Measurements from ENCODE around the gene DNAJC12. TPM values are rescaled to one million over a fixed set of nuclear protein-coding genes. Genes with fewer than 3 reads are reported as not detected.
"Not testable (repeated sequence)": the region's sequence is repeated elsewhere in the genome, so short reads cannot be mapped to it uniquely, and the experiment has no call there.

The DNAJC12 gene
- total RNA-seq, 2 donors from 2014 or later, result 0.68 to 37.3 TPM

- ATAC-seq (peak in 1 of 2 donors; percentile 56), DNase-seq (ENCODE audit: low spot score in 2 of 2) (no peak)
- Mint-ChIP-seq H3K36me3 (no peaks in the 10 kb centered on the region), H3K9me3 (no peaks in the 10 kb centered on the region), H3K27ac (peak overlapping the region in 1 of 2 donors; percentile 56)
Measured at GRCh38 chr10:67783606-67784294, 54.2 kb downstream of the DNAJC12 start.

GRCh38 chr10:67782530-67782929, 55.5 kb downstream of the DNAJC12 start:
- no peak for DNase-seq (ENCODE audit: low spot score in 2 of 2)
- H3K9me3 Mint-ChIP-seq, result no peaks in the 10 kb centered on the region
- no peak for ATAC-seq
- H3K27ac Mint-ChIP-seq, result peak overlapping the region in 1 of 2 donors; percentile 56
- H3K36me3 Mint-ChIP-seq, result no peaks in the 10 kb centered on the region

- H3K27ac Mint-ChIP-seq, result no peak overlapping the region
- H3K9me3 Mint-ChIP-seq, result no peaks in the 10 kb centered on the region
- DNase-seq (ENCODE audit: low spot score in 2 of 2) (no peak), ATAC-seq (no peak)
- H3K36me3 Mint-ChIP-seq, result no peaks in the 10 kb centered on the region
Measured at GRCh38 chr10:67780759-67781538, 57.0 kb downstream of the DNAJC12 start.

- DNase-seq (ENCODE audit: low spot score in 2 of 2); H3K27ac Mint-ChIP-seq; ATAC-seq: not testable (repeated sequence)
Measured at GRCh38 chr10:67780204-67780621, 57.8 kb downstream of the DNAJC12 start.

GRCh38 chr10:67779465-67780203, 58.4 kb downstream of the DNAJC12 start:
- ATAC-seq, result peak; percentile 74
- H3K27ac Mint-ChIP-seq, result no peak overlapping the region
- H3K36me3 Mint-ChIP-seq, result no peaks in the 10 kb centered on the region
- DNase-seq (ENCODE audit: low spot score in 2 of 2), result peak in 1 of 2 donors; percentile 75
- no peaks in the 10 kb centered on the region for H3K9me3 Mint-ChIP-seq

More at GRCh38 chr10:67780204-67780621, 57.8 kb downstream of the DNAJC12 start:
- H3K9me3 Mint-ChIP-seq, H3K36me3 Mint-ChIP-seq: not testable (repeated sequence)

- Mint-ChIP-seq H3K9me3 (no peaks in the 10 kb centered on the region), H3K27ac (no peak overlapping the region), H3K36me3 (no peaks in the 10 kb centered on the region)
- ATAC-seq, result no peak
- DNase-seq (ENCODE audit: low spot score in 2 of 2), result no peak
Measured at GRCh38 chr10:67776371-67776770, 61.6 kb downstream of the DNAJC12 start.

GRCh38 chr10:67775279-67775678, 62.7 kb downstream of the DNAJC12 start:
- H3K27ac Mint-ChIP-seq, result no peak overlapping the region
- H3K9me3 Mint-ChIP-seq, result no peaks in the 10 kb centered on the region
- H3K36me3 Mint-ChIP-seq, result no peaks in the 10 kb centered on the region
- DNase-seq (ENCODE audit: low spot score in 2 of 2) (no peak), ATAC-seq (no peak)

GRCh38 chr10:67772894-67773511, 65.0 kb downstream of the DNAJC12 start:
- ATAC-seq (peak; percentile 80 to 95), DNase-seq (ENCODE audit: low spot score in 2 of 2) (no peak)
- H3K9me3 Mint-ChIP-seq, result no peaks in the 10 kb centered on the region
- no peak overlapping the region for H3K27ac Mint-ChIP-seq
- no peaks in the 10 kb centered on the region for H3K36me3 Mint-ChIP-seq

- Mint-ChIP-seq H3K27ac (no peak overlapping the region), H3K36me3 (no peaks in the 10 kb centered on the region), H3K9me3 (no peaks in the 10 kb centered on the region)
- DNase-seq (ENCODE audit: low spot score in 2 of 2), result no peak
- ATAC-seq, result no peak
Measured at GRCh38 chr10:67772151-67772550, 65.8 kb downstream of the DNAJC12 start.

GRCh38 chr10:67771200-67771599, 66.8 kb downstream of the DNAJC12 start:
- no peaks in the 10 kb centered on the region for H3K9me3 Mint-ChIP-seq
- H3K27ac Mint-ChIP-seq, result no peak overlapping the region
- no peak for ATAC-seq
- no peak for DNase-seq (ENCODE audit: low spot score in 2 of 2)
- H3K36me3 Mint-ChIP-seq, result no peaks in the 10 kb centered on the region

- DNase-seq (ENCODE audit: low spot score in 2 of 2), result no peak
- no peaks in the 10 kb centered on the region for H3K36me3 Mint-ChIP-seq
- ATAC-seq, result no peak
- no peaks in the 10 kb centered on the region for H3K9me3 Mint-ChIP-seq
- H3K27ac Mint-ChIP-seq, result no peak overlapping the region
Measured at GRCh38 chr10:67770537-67770936, 67.5 kb downstream of the DNAJC12 start.

GRCh38 chr10:67767244-67767643, 70.7 kb downstream of the DNAJC12 start:
- no peak overlapping the region for H3K27ac Mint-ChIP-seq
- H3K9me3 Mint-ChIP-seq, result no peaks in the 10 kb centered on the region

GRCh38 chr10:67764012-67764822, 73.8 kb downstream of the DNAJC12 start:
- peak; percentile 83 to 87 for ATAC-seq
- H3K9me3 Mint-ChIP-seq, result no peaks in the 10 kb centered on the region

More at GRCh38 chr10:67767244-67767643, 70.7 kb downstream of the DNAJC12 start:
- H3K36me3 Mint-ChIP-seq, result no peaks in the 10 kb centered on the region
- DNase-seq (ENCODE audit: low spot score in 2 of 2), result no peak
- ATAC-seq, result no peak

GRCh38 chr10:67763499-67764011, 74.4 kb downstream of the DNAJC12 start:
- Mint-ChIP-seq H3K36me3 (no peaks in the 10 kb centered on the region), H3K9me3 (no peaks in the 10 kb centered on the region), H3K27ac (peak overlapping the region; percentile 97 to 99)
- peak; percentile 45 to 55 for ATAC-seq
- peak; percentile 76 to 80 for DNase-seq (ENCODE audit: low spot score in 2 of 2)

More at GRCh38 chr10:67764012-67764822, 73.8 kb downstream of the DNAJC12 start:
- H3K27ac Mint-ChIP-seq, result peak overlapping the region; percentile 99 to 100
- DNase-seq (ENCODE audit: low spot score in 2 of 2), result peak; percentile 94 to 98
- no peaks in the 10 kb centered on the region for H3K36me3 Mint-ChIP-seq

- not testable (repeated sequence) for ATAC-seq; DNase-seq (ENCODE audit: low spot score in 2 of 2); H3K9me3 Mint-ChIP-seq; H3K36me3 Mint-ChIP-seq
- H3K27ac Mint-ChIP-seq, result peak overlapping the region in 1 of 2 donors; percentile 32
Measured at GRCh38 chr10:67762567-67762966, 75.4 kb downstream of the DNAJC12 start.

- H3K36me3 Mint-ChIP-seq, result no peaks in the 10 kb centered on the region
Measured at GRCh38 chr10:67760272-67760671, 77.7 kb downstream of the DNAJC12 start.

More at GRCh38 chr10:67760272-67760671, 77.7 kb downstream of the DNAJC12 start:
- Mint-ChIP-seq H3K9me3 (no peaks in the 10 kb centered on the region), H3K27ac (no peak overlapping the region)
- no peak for DNase-seq (ENCODE audit: low spot score in 2 of 2)
- no peak for ATAC-seq
